ENCODE data around the gene SELENON. TPM values are rescaled to one million over a fixed set of nuclear protein-coding genes. Genes with fewer than 3 reads are reported as not detected.
A peak's percentile ranks its signal among the peaks of the same experiment; 100 is the strongest.

SELENON gene
- total RNA-seq, 1 donor from 2014 or later, result 64.1 TPM

GRCh38 chr1:25786887-25787759 is 12.9 kb upstream of the SELENON start:
- H3K27ac Mint-ChIP-seq (ENCODE audit: unreplicated experiment), result no peak overlapping the region
- no peaks in the 10 kb centered on the region for H3K36me3 Mint-ChIP-seq (ENCODE audit: low read depth, unreplicated experiment)
- Histone ChIP-seq H3K9me3 (ENCODE audit: insufficient read depth, low read depth, low read length) (no peaks in the 10 kb centered on the region), H3K27me3 (ENCODE audit: insufficient read depth, low read length) (no peaks in the 10 kb centered on the region), H3K4me3 (ENCODE audit: insufficient read depth, low read depth, low read length) (no peak overlapping the region), H3K27ac (ENCODE audit: low read depth, low read length) (no peak overlapping the region), H3K4me2 (ENCODE audit: low read length) (peak overlapping the region; percentile 12), H3K4me1 (ENCODE audit: insufficient read depth, low read length) (peaks cover 14% of the 10 kb centered on the region), H4K20me1 (ENCODE audit: insufficient read depth, low read length) (no peaks in the 10 kb centered on the region), H2AFZ (ENCODE audit: low read depth, low read length) (no peak overlapping the region), H3K36me3 (ENCODE audit: insufficient read depth, low read length) (no peaks in the 10 kb centered on the region), H3K79me2 (ENCODE audit: insufficient read depth, low read length) (no peaks in the 10 kb centered on the region), H3K9ac (ENCODE audit: low read length) (no peak overlapping the region)
- peak; percentile 42 for DNase-seq (ENCODE audit: low read depth)
- FAIRE-seq, result peak; percentile 72
- H3K4me1 Mint-ChIP-seq (ENCODE audit: low read depth, unreplicated experiment), result peaks cover 11% of the 10 kb centered on the region
- H3K9me3 Mint-ChIP-seq (ENCODE audit: unreplicated experiment), result no peaks in the 10 kb centered on the region
- TF ChIP-seq CTCF (IDR thresholded peaks at IDR 0.05; ENCODE audit: insufficient read depth, low read depth, low read length), result no peak
- no peak for TF ChIP-seq EZH2 (IDR thresholded peaks at IDR 0.05; ENCODE audit: insufficient read depth, low read length)
- no peak overlapping the region for H3K4me3 Mint-ChIP-seq (ENCODE audit: unreplicated experiment)
- H3K27me3 Mint-ChIP-seq (ENCODE audit: low read depth, unreplicated experiment), result peaks cover 30% of the 10 kb centered on the region

- H3K27ac ChIP-seq (ENCODE audit: low read depth, low read length), result no peak overlapping the region
- TF ChIP-seq EZH2 (IDR thresholded peaks at IDR 0.05; ENCODE audit: insufficient read depth, low read length), result no peak
- peaks cover 11% of the 10 kb centered on the region for H3K4me1 Mint-ChIP-seq (ENCODE audit: low read depth, unreplicated experiment)
Observed at GRCh38 chr1:25787760-25788166, 12.2 kb upstream of the SELENON start.

GRCh38 chr1:25790472-25790871 is 9.5 kb upstream of the SELENON start:
- H3K4me1 ChIP-seq (ENCODE audit: insufficient read depth, low read length), result peaks cover 12% of the 10 kb centered on the region
- H3K36me3 Mint-ChIP-seq (ENCODE audit: low read depth, unreplicated experiment), result peaks cover 2% of the 10 kb centered on the region
- no peak for FAIRE-seq
- DNase-seq (ENCODE audit: low read depth), result no peak
- H3K4me1 Mint-ChIP-seq (ENCODE audit: low read depth, unreplicated experiment), result peaks cover 21% of the 10 kb centered on the region
- H3K27ac Mint-ChIP-seq (ENCODE audit: unreplicated experiment), result no peak overlapping the region
- H2AFZ ChIP-seq (ENCODE audit: low read depth, low read length), result no peak overlapping the region
- no peak overlapping the region for H3K4me2 ChIP-seq (ENCODE audit: low read length)
- TF ChIP-seq CTCF (IDR thresholded peaks at IDR 0.05; ENCODE audit: insufficient read depth, low read depth, low read length) (no peak), EZH2 (IDR thresholded peaks at IDR 0.05; ENCODE audit: insufficient read depth, low read length) (no peak)
- H3K4me3 Mint-ChIP-seq (ENCODE audit: unreplicated experiment), result no peak overlapping the region
- H3K36me3 ChIP-seq (ENCODE audit: insufficient read depth, low read length), result no peaks in the 10 kb centered on the region
- H3K9ac ChIP-seq (ENCODE audit: low read length), result no peak overlapping the region
- no peak overlapping the region for H3K4me3 ChIP-seq (ENCODE audit: insufficient read depth, low read depth, low read length)
- no peaks in the 10 kb centered on the region for H3K79me2 ChIP-seq (ENCODE audit: insufficient read depth, low read length)
- H3K9me3 Mint-ChIP-seq (ENCODE audit: unreplicated experiment), result peaks cover 1% of the 10 kb centered on the region
- H3K9me3 ChIP-seq (ENCODE audit: insufficient read depth, low read depth, low read length), result no peaks in the 10 kb centered on the region
- no peaks in the 10 kb centered on the region for H4K20me1 ChIP-seq (ENCODE audit: insufficient read depth, low read length)
- no peak overlapping the region for H3K27ac ChIP-seq (ENCODE audit: low read depth, low read length)
- no peaks in the 10 kb centered on the region for H3K27me3 ChIP-seq (ENCODE audit: insufficient read depth, low read length)
- H3K27me3 Mint-ChIP-seq (ENCODE audit: low read depth, unreplicated experiment), result peaks cover 31% of the 10 kb centered on the region

More at GRCh38 chr1:25787760-25788166, 12.2 kb upstream of the SELENON start:
- Mint-ChIP-seq H3K27ac (ENCODE audit: unreplicated experiment) (no peak overlapping the region), H3K27me3 (ENCODE audit: low read depth, unreplicated experiment) (peaks cover 27% of the 10 kb centered on the region), H3K9me3 (ENCODE audit: unreplicated experiment) (no peaks in the 10 kb centered on the region), H3K4me3 (ENCODE audit: unreplicated experiment) (no peak overlapping the region), H3K36me3 (ENCODE audit: low read depth, unreplicated experiment) (no peaks in the 10 kb centered on the region)
- no peak overlapping the region for H3K4me2 ChIP-seq (ENCODE audit: low read length)
- no peak overlapping the region for H2AFZ ChIP-seq (ENCODE audit: low read depth, low read length)
- H3K79me2 ChIP-seq (ENCODE audit: insufficient read depth, low read length), result no peaks in the 10 kb centered on the region
- no peaks in the 10 kb centered on the region for H3K9me3 ChIP-seq (ENCODE audit: insufficient read depth, low read depth, low read length)
- H3K9ac ChIP-seq (ENCODE audit: low read length), result no peak overlapping the region
- no peak overlapping the region for H3K4me3 ChIP-seq (ENCODE audit: insufficient read depth, low read depth, low read length)
- no peak for FAIRE-seq
- no peak for DNase-seq (ENCODE audit: low read depth)
- H3K4me1 ChIP-seq (ENCODE audit: insufficient read depth, low read length), result peaks cover 14% of the 10 kb centered on the region
- H3K27me3 ChIP-seq (ENCODE audit: insufficient read depth, low read length), result no peaks in the 10 kb centered on the region
- H4K20me1 ChIP-seq (ENCODE audit: insufficient read depth, low read length), result no peaks in the 10 kb centered on the region
- H3K36me3 ChIP-seq (ENCODE audit: insufficient read depth, low read length), result no peaks in the 10 kb centered on the region
